HepG2 (cell line): ENCODE data around the gene MND1.

Experiments used
- CEBPZ ChIP-seq: IDR thresholded peaks from 2 replicates; pipeline ENCODE4 v1.6.1; 2012; ENCODE audit warnings: low read length, improper control_type of control experiment
- CHCHD3 ChIP-seq: sonication (generic); formaldehyde crosslinking; IDR thresholded peaks from 2 replicates; pipeline ENCODE4 v1.8.0; 2022; ENCODE audit warnings: mild to moderate bottlenecking, missing genetic modification reagents, moderate library complexity
- CTCF ChIP-seq: sonication (generic); formaldehyde crosslinking; IDR thresholded peaks from 2 replicates; pipeline ENCODE4 v1.5.0; 2020; ENCODE audit warnings: mild to moderate bottlenecking, missing genetic modification reagents, moderate library complexity
- KAT2B ChIP-seq: fragments of 150-350 bp; IDR thresholded peaks from 2 replicates; pipeline ENCODE4 v1.6.1; 2014; ENCODE audit warnings: low read depth, low read length, borderline replicate concordance
- KLF16 ChIP-seq, 2 experiments: sonication (generic) in 1 of 2; formaldehyde crosslinking in 1 of 2; IDR thresholded peaks; 2 replicates each; pipeline versions ENCODE4 v1.6.1 to v1.8.0; 2016 to 2023; ENCODE audit warnings: missing genetic modification reagents in 2 of 2, missing compliant biosample characterization in 1 of 2
- PBX2 ChIP-seq: IDR thresholded peaks from 2 replicates; pipeline ENCODE4 v1.6.1; 2016; ENCODE audit warnings: control low read depth
- PREB ChIP-seq: sonication (generic); formaldehyde crosslinking; IDR thresholded peaks from 2 replicates; pipeline ENCODE4 v1.4.0; 2020; ENCODE audit warnings: missing genetic modification reagents
- RFX5 ChIP-seq: IDR thresholded peaks from 2 replicates; pipeline ENCODE4 v1.6.1; 2011; ENCODE audit warnings: low read depth, low read length, improper control_type of control experiment
- TAF1 ChIP-seq: sonication (generic); formaldehyde crosslinking; IDR thresholded peaks from 2 replicates; pipeline ENCODE4 v1.4.0; 2020; ENCODE audit warnings: missing genetic modification reagents
- TSC22D2 ChIP-seq: sonication (generic); formaldehyde crosslinking; IDR thresholded peaks from 2 replicates; pipeline ENCODE4 v1.5.1; 2020; ENCODE audit warnings: missing genetic modification reagents, mild to moderate bottlenecking, borderline replicate concordance
- ZFP41 ChIP-seq: sonication (generic); formaldehyde crosslinking; IDR thresholded peaks from 2 replicates; pipeline ENCODE4 v1.4.0; 2020; ENCODE audit warnings: mild to moderate bottlenecking, missing genetic modification reagents, borderline replicate concordance
- ZNF629 ChIP-seq: sonication (generic); formaldehyde crosslinking; conservative IDR thresholded peaks from 2 replicates; pipeline ENCODE4 v1.5.0; 2020; ENCODE audit warnings: missing genetic modification reagents

GRCh38 chr4:153324046-153324445, 20.4 kb upstream of the MND1 start:
- TF ChIP-seq CHCHD3 (CRISPR knock-in tag) (no peak), CTCF (CRISPR knock-in tag) (no peak), RFX5 (no peak), PBX2 (CRISPR knock-in tag) (no peak), KAT2B (no peak), CEBPZ (no peak), ZNF629 (CRISPR knock-in tag) (no peak), TSC22D2 (CRISPR knock-in tag) (no peak), TAF1 (CRISPR knock-in tag) (no peak), KLF16 (CRISPR knock-in tag; IDR thresholded peaks at IDR 0.05) (no peak), ZFP41 (CRISPR knock-in tag) (no peak), PREB (CRISPR knock-in tag) (no peak)
